ENCODE measurements around the gene TUSC2. TPM values are rescaled to one million over a fixed set of nuclear protein-coding genes. Genes with fewer than 3 reads are reported as not detected.

The TUSC2 gene
- 16.7 TPM for total RNA-seq

- FAIRE-seq (peak; percentile 77), DNase-seq (ENCODE audit: low spot score in 2 of 2) (peak; percentile 95 to 97)
Measured at GRCh38 chr3:50327943-50328691, at the start of gene TUSC2. TUSC2 (minus strand) TSS chr3:50328223; CDS start chr3:50328099, 124 bp downstream.

GRCh38 chr3:50375258-50375931, 47.4 kb upstream of the TUSC2 start:
- no peak for DNase-seq (ENCODE audit: low spot score in 2 of 2)

GRCh38 chr3:50374363-50375257, 46.6 kb upstream of the TUSC2 start:
- FAIRE-seq (no peak), DNase-seq (ENCODE audit: low spot score in 2 of 2) (no peak)

More at GRCh38 chr3:50375258-50375931, 47.4 kb upstream of the TUSC2 start:
- FAIRE-seq = no peak

- no peak for FAIRE-seq
- DNase-seq (ENCODE audit: low spot score in 2 of 2) = no peak
Measured at GRCh38 chr3:50373146-50374051, 45.4 kb upstream of the TUSC2 start.

GRCh38 chr3:50372349-50372748, 44.3 kb upstream of the TUSC2 start:
- no peak for FAIRE-seq

GRCh38 chr3:50371133-50371685, 43.2 kb upstream of the TUSC2 start:
- DNase-seq (ENCODE audit: low spot score in 2 of 2) = no peak
- no peak for FAIRE-seq

More at GRCh38 chr3:50372349-50372748, 44.3 kb upstream of the TUSC2 start:
- no peak for DNase-seq (ENCODE audit: low spot score in 2 of 2)

GRCh38 chr3:50370594-50370993, 42.6 kb upstream of the TUSC2 start:
- FAIRE-seq = no peak
- no peak for DNase-seq (ENCODE audit: low spot score in 2 of 2)

- no peak for DNase-seq (ENCODE audit: low spot score in 2 of 2)
- no peak for FAIRE-seq
Measured at GRCh38 chr3:50369012-50369670, 41.1 kb upstream of the TUSC2 start.

GRCh38 chr3:50365842-50366220, 37.8 kb upstream of the TUSC2 start:
- no peak for DNase-seq (ENCODE audit: low spot score in 2 of 2)
- FAIRE-seq = no peak

GRCh38 chr3:50365080-50365841, 37.2 kb upstream of the TUSC2 start:
- FAIRE-seq (no peak), DNase-seq (ENCODE audit: low spot score in 2 of 2) (peak; percentile 80 to 96)

- DNase-seq (ENCODE audit: low spot score in 2 of 2) (no peak), FAIRE-seq (no peak)
Measured at GRCh38 chr3:50364573-50365079, 36.6 kb upstream of the TUSC2 start.

- no peak for DNase-seq (ENCODE audit: low spot score in 2 of 2)
- FAIRE-seq = no peak
Measured at GRCh38 chr3:50359760-50360110, 31.7 kb upstream of the TUSC2 start.

- FAIRE-seq = peak; percentile 57
Measured at GRCh38 chr3:50358911-50359759, 31.1 kb upstream of the TUSC2 start, which contains the start of gene TMEM115. TMEM115 (minus strand) TSS chr3:50359521; CDS start chr3:50359063, 458 bp downstream.

GRCh38 chr3:50358355-50358910, 30.4 kb upstream of the TUSC2 start:
- no peak for DNase-seq (ENCODE audit: low spot score in 2 of 2)
- FAIRE-seq = no peak

More at GRCh38 chr3:50358911-50359759, 31.1 kb upstream of the TUSC2 start, which contains the start of gene TMEM115:
- DNase-seq (ENCODE audit: low spot score in 2 of 2) = peak; percentile 98 to 99

- DNase-seq (ENCODE audit: low spot score in 2 of 2) = no peak
- FAIRE-seq = no peak
Measured at GRCh38 chr3:50357481-50357880, 29.5 kb upstream of the TUSC2 start.

- no peak for DNase-seq (ENCODE audit: low spot score in 2 of 2)
- FAIRE-seq = no peak
Measured at GRCh38 chr3:50356553-50356952, 28.5 kb upstream of the TUSC2 start.

Data from frontal cortex (tissue), 4 donors.